CD4-positive, alpha-beta T cell treated with Interleukin-10 for 1 hour (primary cell): ENCODE measurements around the gene PLCD3.

ENCODE experiments used
- DNase-seq: peaks from one replicate; pipeline ENCODE4 v3.0.0-alpha.2; 2020

The PLCD3 gene

GRCh38 chr17:45132320-45132571, at the start of gene PLCD3:
TSS of gene PLCD3 (minus strand) at chr17:45132515. CDS start at chr17:45132410, 105 bp downstream.
- no peak for DNase-seq

GRCh38 chr17:45177563-45177962, 45.2 kb upstream of the PLCD3 start:
- no peak for DNase-seq

- DNase-seq, result no peak
Observed at GRCh38 chr17:45175759-45176115, 43.4 kb upstream of the PLCD3 start.

GRCh38 chr17:45172541-45173286, 40.4 kb upstream of the PLCD3 start:
- peak; percentile 60 for DNase-seq

GRCh38 chr17:45172232-45172540, 39.9 kb upstream of the PLCD3 start:
- DNase-seq, result no peak

GRCh38 chr17:45171338-45172231, 39.3 kb upstream of the PLCD3 start:
- no peak for DNase-seq

- no peak for DNase-seq
Observed at GRCh38 chr17:45170931-45171337, 38.6 kb upstream of the PLCD3 start.

- no peak for DNase-seq
Observed at GRCh38 chr17:45170280-45170930, 38.1 kb upstream of the PLCD3 start.

GRCh38 chr17:45168991-45169752, 36.9 kb upstream of the PLCD3 start:
- DNase-seq, result no peak

- DNase-seq, result no peak
Observed at GRCh38 chr17:45164734-45165269, 32.5 kb upstream of the PLCD3 start.

GRCh38 chr17:45162025-45162687, 29.8 kb upstream of the PLCD3 start:
- no peak for DNase-seq

GRCh38 chr17:45161288-45162024, 29.1 kb upstream of the PLCD3 start, which contains the start of gene HEXIM2:
TSS of gene HEXIM2 (plus strand) at chr17:45161875. CDS start at chr17:45162794, 919 bp downstream.
- peak; percentile 100 for DNase-seq

GRCh38 chr17:45160447-45161287, 28.4 kb upstream of the PLCD3 start:
- DNase-seq, result peak; percentile 67

GRCh38 chr17:45156242-45156641, 23.9 kb upstream of the PLCD3 start:
- no peak for DNase-seq

- DNase-seq, result no peak
Observed at GRCh38 chr17:45155483-45155882, 23.2 kb upstream of the PLCD3 start.

- DNase-seq, result no peak
Observed at GRCh38 chr17:45155029-45155428, 22.7 kb upstream of the PLCD3 start.

- peak; percentile 15 for DNase-seq
Observed at GRCh38 chr17:45150911-45151809, 18.8 kb upstream of the PLCD3 start.

GRCh38 chr17:45149669-45150664, 17.7 kb upstream of the PLCD3 start:
- DNase-seq, result peak; percentile 46
